Esophagus squamous epithelium (tissue), 5 donors: Measurements from ENCODE around the gene CORO7. TPM values are rescaled to one million over a fixed set of nuclear protein-coding genes. Genes with fewer than 3 reads are reported as not detected.

Experiments
- DNase-seq: peaks from one replicate; lab custom pipeline; 2025; lab: John Stamatoyannopoulos, UW
- H3K27ac ChIP-seq, 4 donors: fragments of 200-600 bp; sonication (generic); one replicate each; pipeline ENCODE4 v1.5.1; 2016 to 2019; ENCODE audit warnings: mild to moderate bottlenecking in 1 of 4
- H3K27me3 ChIP-seq, 4 donors: fragments of 200-600 bp; sonication (generic); 1 replicate in 3 of 4; 2 replicates in 1 of 4; pipeline versions ENCODE4 v1.5.1 to v1.6.0; 2017 to 2021; ENCODE audit warnings: antibody characterized with exemption in 1 of 4
- H3K36me3 ChIP-seq, 3 donors: fragments of 200-600 bp; sonication (generic); one replicate each; pipeline ENCODE4 v1.5.1; 2016 to 2019
- H3K4me1 ChIP-seq, 3 donors: fragments of 200-600 bp; sonication (generic); one replicate each; pipeline ENCODE4 v1.5.1; 2017 to 2019
- H3K4me3 ChIP-seq, 4 donors: fragments of 200-600 bp; sonication (generic); 1 replicate in 3 of 4; 2 replicates in 1 of 4; pipeline ENCODE4 v1.5.1; 2016 to 2019; ENCODE audit warnings: mild to moderate bottlenecking in 2 of 4, moderate library complexity in 1 of 4
- H3K9me3 ChIP-seq, 3 donors: fragments of 200-600 bp; sonication (generic); one replicate each; pipeline ENCODE4 v1.5.1; 2016 to 2019
- CTCF ChIP-seq, 6 experiments: fragments of 450-650 bp in 4 of 6; fragments of 200-600 bp in 2 of 6; sonication (generic) in 2 of 6; IDR thresholded peaks; one replicate each; pipeline ENCODE4 v1.5.1; 2016 to 2019; ENCODE audit warnings: antibody characterized with exemption in 6 of 6, mild to moderate bottlenecking in 4 of 6, moderate library complexity in 4 of 6
- POLR2A ChIP-seq, 4 donors: fragments of 450-650 bp; IDR thresholded peaks; one replicate each; pipeline ENCODE4 v1.6.1; 2017; ENCODE audit warnings: antibody characterized with exemption in 4 of 4, mild to moderate bottlenecking in 4 of 4, moderate library complexity in 3 of 4
- WGBS, 2 donors: methylation state at CpG; one replicate each; pipeline ENCODE4 v1.1.5; 2018; 5-methylcytosine and 5-hydroxymethylcytosine counted together
- intact Hi-C: fragments of 100-400 bp; cut with DNase I; formaldehyde crosslinking; loops from one replicate; pipeline ENCODE4 v1.15.0; 2022
- total RNA-seq, 4 donors: library from RNA; depleted of rRNA; stranded (reverse); fragments of >200 nt; gene quantifications; one replicate each; pipeline ENCODE4 v1.1.0, GENCODE V29; 2016
- donor health status: DM: yes; HTN: yes; CAD: no.

The CORO7 gene
- total RNA-seq, 4 donors from 2014 or later: 15.8 to 25.9 (median 17.8) TPM

GRCh38 chr16:4455951-4456350 is 39.6 kb upstream of the CORO7 start:
- H3K36me3 ChIP-seq: peaks cover 24 to 100% (median 39%) of the 10 kb centered on the region in 3 donors
- H3K27ac ChIP-seq: no peak overlapping the region
- no peaks in the 10 kb centered on the region for H3K9me3 ChIP-seq
- H3K27me3 ChIP-seq: no peaks in the 10 kb centered on the region
- no peak overlapping the region for H3K4me3 ChIP-seq
- DNase-seq: no peak
- intact Hi-C loops: no loop called here
- WGBS, 2 donors: 74 to 81% methylated on average over 7 to 10 of the region's 10 CpGs
- peaks cover 0 to 10% (median 4%) of the 10 kb centered on the region in 3 donors for H3K4me1 ChIP-seq
- no peak for TF ChIP-seq CTCF (IDR thresholded peaks at IDR 0.05)
- no peak for TF ChIP-seq POLR2A (IDR thresholded peaks at IDR 0.05)

GRCh38 chr16:4455081-4455480 is 38.7 kb upstream of the CORO7 start:
- H3K27me3 ChIP-seq: no peaks in the 10 kb centered on the region
- no peaks in the 10 kb centered on the region for H3K9me3 ChIP-seq
- WGBS, 2 donors: 90% methylated on average over 2 of the region's 14 CpGs; no CpG with 5 or more reads in 1 of the 2 donors
- peaks cover 0 to 10% (median 4%) of the 10 kb centered on the region in 3 donors for H3K4me1 ChIP-seq
- TF ChIP-seq POLR2A (IDR thresholded peaks at IDR 0.05) (no peak), CTCF (IDR thresholded peaks at IDR 0.05) (no peak)
- H3K4me3 ChIP-seq: no peak overlapping the region
- no peak for DNase-seq
- no peak overlapping the region for H3K27ac ChIP-seq
- intact Hi-C loops: no loop called here
- peaks cover 32 to 100% (median 47%) of the 10 kb centered on the region in 3 donors for H3K36me3 ChIP-seq

GRCh38 chr16:4454623-4455022 is 38.2 kb upstream of the CORO7 start:
- H3K36me3 ChIP-seq: peaks cover 32 to 100% (median 50%) of the 10 kb centered on the region in 3 donors
- TF ChIP-seq CTCF (IDR thresholded peaks at IDR 0.05) (no peak), POLR2A (IDR thresholded peaks at IDR 0.05) (no peak)
- peaks cover 0 to 10% (median 4%) of the 10 kb centered on the region in 3 donors for H3K4me1 ChIP-seq
- H3K4me3 ChIP-seq: no peak overlapping the region
- no peak for DNase-seq
- 70 to 79% methylated on average over 4 of the region's 9 CpGs for WGBS, 2 donors
- no peak overlapping the region for H3K27ac ChIP-seq
- intact Hi-C loops: no loop called here
- H3K9me3 ChIP-seq: no peaks in the 10 kb centered on the region
- no peaks in the 10 kb centered on the region for H3K27me3 ChIP-seq

- H3K9me3 ChIP-seq: no peaks in the 10 kb centered on the region
- intact Hi-C loops: no loop called here
- 90 to 100% methylated on average over 3 to 5 of the region's 5 CpGs for WGBS, 2 donors
- H3K27ac ChIP-seq: no peak overlapping the region
- no peak for DNase-seq
- no peak for TF ChIP-seq CTCF (IDR thresholded peaks at IDR 0.05)
- TF ChIP-seq POLR2A (IDR thresholded peaks at IDR 0.05): no peak
- no peaks in the 10 kb centered on the region for H3K4me1 ChIP-seq
- H3K27me3 ChIP-seq: no peaks in the 10 kb centered on the region
- peaks cover 39 to 100% (median 63%) of the 10 kb centered on the region in 3 donors for H3K36me3 ChIP-seq
- no peak overlapping the region for H3K4me3 ChIP-seq
These were observed 36.3 kb upstream of the CORO7 start for GRCh38 chr16:4452674-4453073.

- Histone ChIP-seq H3K9me3 (no peaks in the 10 kb centered on the region), H3K27me3 (no peaks in the 10 kb centered on the region), H3K4me3 (no peak overlapping the region), H3K36me3 (peaks cover 46 to 100% (median 59%) of the 10 kb centered on the region in 3 donors), H3K27ac (no peak overlapping the region), H3K4me1 (no peaks in the 10 kb centered on the region)
- DNase-seq: no peak
- intact Hi-C loops: no loop called here
- WGBS, 2 donors: 90 to 93% methylated on average over 10 to 14 of the region's 14 CpGs
- TF ChIP-seq POLR2A (IDR thresholded peaks at IDR 0.05): no peak
- no peak for TF ChIP-seq CTCF (IDR thresholded peaks at IDR 0.05)
These were observed 34.6 kb upstream of the CORO7 start for GRCh38 chr16:4450931-4451519.
